Panc1 (cell line): Measurements from ENCODE around the gene SHISA9.

Experiments
- SIN3A ChIP-seq: IDR thresholded peaks from 2 replicates; pipeline ENCODE4 v1.6.1; 2012; ENCODE audit warnings: low read depth, mild to moderate bottlenecking, low read length, moderate library complexity, borderline replicate concordance; ENCODE audit not compliant: insufficient read depth
- TF ChIP-seq, protein P1 (sequence below): fragments of 450-650 bp; IDR thresholded peaks from 2 replicates; pipeline ENCODE4 v1.5.1; 2017; ENCODE audit warnings: mild to moderate bottlenecking
- TF ChIP-seq, protein P2 (sequence below), 2 experiments: IDR thresholded peaks; 2 replicates each; pipeline ENCODE4 v1.6.1; 2011 to 2012; ENCODE audit warnings: low read depth in 2 of 2, control low read depth in 1 of 2, low read length in 1 of 2, mild to moderate bottlenecking in 1 of 2, moderate library complexity in 1 of 2; ENCODE audit not compliant: insufficient read depth in 1 of 2

DNA sequence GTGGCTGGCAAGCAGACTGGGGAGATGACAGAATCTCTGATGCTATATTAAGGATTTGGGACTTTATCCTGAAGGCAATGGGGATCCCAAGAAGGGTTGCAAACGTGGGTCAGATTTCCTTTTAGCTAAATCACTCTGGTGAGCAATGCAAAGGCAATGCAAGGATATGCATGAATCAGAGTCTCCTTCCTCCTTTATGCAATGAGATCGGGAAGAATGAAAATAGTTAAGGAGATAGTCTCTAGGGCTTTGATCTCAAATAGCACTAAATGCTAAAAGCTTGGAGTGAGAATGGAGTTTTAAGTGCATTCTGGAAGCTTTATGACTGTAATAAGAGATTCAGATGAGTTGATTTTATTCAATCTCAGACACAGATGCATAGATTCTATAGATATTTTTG, 27.2 kb upstream of the SHISA9 start:
- TF ChIP-seq, protein P1, sequence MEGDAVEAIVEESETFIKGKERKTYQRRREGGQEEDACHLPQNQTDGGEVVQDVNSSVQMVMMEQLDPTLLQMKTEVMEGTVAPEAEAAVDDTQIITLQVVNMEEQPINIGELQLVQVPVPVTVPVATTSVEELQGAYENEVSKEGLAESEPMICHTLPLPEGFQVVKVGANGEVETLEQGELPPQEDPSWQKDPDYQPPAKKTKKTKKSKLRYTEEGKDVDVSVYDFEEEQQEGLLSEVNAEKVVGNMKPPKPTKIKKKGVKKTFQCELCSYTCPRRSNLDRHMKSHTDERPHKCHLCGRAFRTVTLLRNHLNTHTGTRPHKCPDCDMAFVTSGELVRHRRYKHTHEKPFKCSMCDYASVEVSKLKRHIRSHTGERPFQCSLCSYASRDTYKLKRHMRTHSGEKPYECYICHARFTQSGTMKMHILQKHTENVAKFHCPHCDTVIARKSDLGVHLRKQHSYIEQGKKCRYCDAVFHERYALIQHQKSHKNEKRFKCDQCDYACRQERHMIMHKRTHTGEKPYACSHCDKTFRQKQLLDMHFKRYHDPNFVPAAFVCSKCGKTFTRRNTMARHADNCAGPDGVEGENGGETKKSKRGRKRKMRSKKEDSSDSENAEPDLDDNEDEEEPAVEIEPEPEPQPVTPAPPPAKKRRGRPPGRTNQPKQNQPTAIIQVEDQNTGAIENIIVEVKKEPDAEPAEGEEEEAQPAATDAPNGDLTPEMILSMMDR, result no peak
- TF ChIP-seq, protein P2, sequence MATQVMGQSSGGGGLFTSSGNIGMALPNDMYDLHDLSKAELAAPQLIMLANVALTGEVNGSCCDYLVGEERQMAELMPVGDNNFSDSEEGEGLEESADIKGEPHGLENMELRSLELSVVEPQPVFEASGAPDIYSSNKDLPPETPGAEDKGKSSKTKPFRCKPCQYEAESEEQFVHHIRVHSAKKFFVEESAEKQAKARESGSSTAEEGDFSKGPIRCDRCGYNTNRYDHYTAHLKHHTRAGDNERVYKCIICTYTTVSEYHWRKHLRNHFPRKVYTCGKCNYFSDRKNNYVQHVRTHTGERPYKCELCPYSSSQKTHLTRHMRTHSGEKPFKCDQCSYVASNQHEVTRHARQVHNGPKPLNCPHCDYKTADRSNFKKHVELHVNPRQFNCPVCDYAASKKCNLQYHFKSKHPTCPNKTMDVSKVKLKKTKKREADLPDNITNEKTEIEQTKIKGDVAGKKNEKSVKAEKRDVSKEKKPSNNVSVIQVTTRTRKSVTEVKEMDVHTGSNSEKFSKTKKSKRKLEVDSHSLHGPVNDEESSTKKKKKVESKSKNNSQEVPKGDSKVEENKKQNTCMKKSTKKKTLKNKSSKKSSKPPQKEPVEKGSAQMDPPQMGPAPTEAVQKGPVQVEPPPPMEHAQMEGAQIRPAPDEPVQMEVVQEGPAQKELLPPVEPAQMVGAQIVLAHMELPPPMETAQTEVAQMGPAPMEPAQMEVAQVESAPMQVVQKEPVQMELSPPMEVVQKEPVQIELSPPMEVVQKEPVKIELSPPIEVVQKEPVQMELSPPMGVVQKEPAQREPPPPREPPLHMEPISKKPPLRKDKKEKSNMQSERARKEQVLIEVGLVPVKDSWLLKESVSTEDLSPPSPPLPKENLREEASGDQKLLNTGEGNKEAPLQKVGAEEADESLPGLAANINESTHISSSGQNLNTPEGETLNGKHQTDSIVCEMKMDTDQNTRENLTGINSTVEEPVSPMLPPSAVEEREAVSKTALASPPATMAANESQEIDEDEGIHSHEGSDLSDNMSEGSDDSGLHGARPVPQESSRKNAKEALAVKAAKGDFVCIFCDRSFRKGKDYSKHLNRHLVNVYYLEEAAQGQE (IDR thresholded peaks at IDR 0.05; ENCODE audit: insufficient read depth in 1 of 2, low read depth in 2 of 2, low read length in 1 of 2), result no peak
- no peak for TF ChIP-seq SIN3A
